Fibroblast of mammary gland (primary cell): ENCODE measurements around the gene ID3.

Experiments
- DNase-seq: peaks from one replicate; pipeline ENCODE4 v3.0.0-alpha.2; 2010; ENCODE audit warnings: low read depth
- H3K4me3 ChIP-seq: 2 replicates; pipeline ENCODE4 v1.5.1; 2011; ENCODE audit warnings: low read depth, mild to moderate bottlenecking, low read length, moderate library complexity; ENCODE audit not compliant: control insufficient read depth
- TF ChIP-seq, protein P1 (sequence below): conservative IDR thresholded peaks from 2 replicates; pipeline ENCODE4 v1.5.1; 2011; ENCODE audit warnings: low read depth, low read length, inconsistent platforms; ENCODE audit not compliant: control insufficient read depth, insufficient read depth

Gene ID3

DNA sequence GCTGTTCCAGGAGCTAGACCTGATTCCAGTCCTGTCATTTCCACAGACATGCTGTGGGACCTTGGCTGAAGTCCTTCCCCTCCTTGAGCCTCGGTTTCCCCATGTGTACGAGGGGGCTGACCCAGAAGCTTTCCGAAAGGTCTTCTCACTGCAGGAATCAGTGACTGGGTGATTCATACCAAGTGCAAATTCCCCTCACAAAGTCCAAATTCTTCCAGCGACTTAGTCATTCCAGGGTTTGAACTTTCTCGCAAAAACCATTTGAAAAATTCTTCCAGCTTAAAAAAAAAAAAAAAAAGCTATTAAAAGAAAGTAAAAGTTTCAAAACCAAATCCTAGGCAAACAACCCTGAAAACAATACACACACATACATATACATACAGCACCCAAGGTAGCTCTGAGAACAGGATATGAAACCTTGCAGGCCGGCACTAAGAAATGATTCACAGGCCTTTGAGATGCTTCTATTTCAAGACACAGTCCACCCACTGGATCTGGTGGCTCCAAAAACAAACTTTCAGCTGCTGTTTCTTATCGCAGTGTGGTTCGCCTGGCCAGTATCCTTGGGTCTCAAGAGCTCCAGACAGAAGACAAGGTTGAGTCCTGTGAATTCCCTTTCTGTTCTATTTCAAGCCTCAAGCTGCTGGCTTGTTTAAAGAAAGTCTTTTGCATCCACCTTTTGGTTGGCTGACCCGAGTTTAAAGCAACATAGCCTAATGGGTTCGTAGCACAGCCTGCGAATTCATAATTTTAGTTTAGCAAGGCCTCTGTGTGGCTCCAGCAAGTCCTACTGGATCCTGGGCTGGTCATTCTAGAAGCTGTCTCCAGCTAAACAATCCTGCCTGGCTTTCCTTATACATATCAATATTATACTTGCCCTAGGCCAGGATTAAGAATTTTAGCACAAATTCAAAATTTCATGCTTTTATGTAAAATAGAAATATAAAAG, 18.0 kb upstream of the ID3 start:
- DNase-seq, result peak; percentile 86
- TF ChIP-seq, protein P1, sequence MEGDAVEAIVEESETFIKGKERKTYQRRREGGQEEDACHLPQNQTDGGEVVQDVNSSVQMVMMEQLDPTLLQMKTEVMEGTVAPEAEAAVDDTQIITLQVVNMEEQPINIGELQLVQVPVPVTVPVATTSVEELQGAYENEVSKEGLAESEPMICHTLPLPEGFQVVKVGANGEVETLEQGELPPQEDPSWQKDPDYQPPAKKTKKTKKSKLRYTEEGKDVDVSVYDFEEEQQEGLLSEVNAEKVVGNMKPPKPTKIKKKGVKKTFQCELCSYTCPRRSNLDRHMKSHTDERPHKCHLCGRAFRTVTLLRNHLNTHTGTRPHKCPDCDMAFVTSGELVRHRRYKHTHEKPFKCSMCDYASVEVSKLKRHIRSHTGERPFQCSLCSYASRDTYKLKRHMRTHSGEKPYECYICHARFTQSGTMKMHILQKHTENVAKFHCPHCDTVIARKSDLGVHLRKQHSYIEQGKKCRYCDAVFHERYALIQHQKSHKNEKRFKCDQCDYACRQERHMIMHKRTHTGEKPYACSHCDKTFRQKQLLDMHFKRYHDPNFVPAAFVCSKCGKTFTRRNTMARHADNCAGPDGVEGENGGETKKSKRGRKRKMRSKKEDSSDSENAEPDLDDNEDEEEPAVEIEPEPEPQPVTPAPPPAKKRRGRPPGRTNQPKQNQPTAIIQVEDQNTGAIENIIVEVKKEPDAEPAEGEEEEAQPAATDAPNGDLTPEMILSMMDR, result no peak
- no peak overlapping the region for H3K4me3 ChIP-seq

DNA sequence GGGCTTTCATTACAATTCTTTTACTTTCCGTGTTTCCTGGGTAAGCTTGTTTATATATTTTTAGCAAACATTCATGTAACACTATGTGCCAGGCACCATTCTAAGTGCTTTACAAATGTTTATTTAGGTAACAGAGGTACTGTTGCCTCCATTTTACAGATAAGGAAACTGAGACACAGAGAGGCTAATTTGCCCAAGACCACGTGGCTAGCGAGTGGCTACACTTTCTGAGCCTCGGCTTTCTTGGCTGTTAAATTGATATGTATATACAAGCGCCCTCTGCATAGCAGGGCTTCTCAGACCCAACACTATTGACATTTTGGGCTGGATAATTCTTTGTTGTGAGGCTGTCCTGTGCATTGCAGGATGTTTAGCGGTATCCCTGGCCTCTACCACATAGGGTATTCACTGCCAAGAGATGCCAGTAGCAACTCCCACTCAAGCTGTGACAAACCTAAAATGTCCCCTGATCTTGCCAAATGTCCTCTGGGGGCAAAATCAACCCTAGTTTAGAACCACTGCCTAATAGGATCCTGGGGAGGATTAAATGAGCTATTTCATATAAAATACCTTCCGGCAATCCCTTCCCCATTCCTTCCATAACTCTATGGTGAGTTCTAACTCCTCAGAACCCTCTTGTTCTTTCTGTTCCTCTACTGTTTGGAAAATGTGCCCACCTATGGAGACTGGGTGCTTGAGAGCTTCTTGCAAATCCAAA, 17.2 kb upstream of the ID3 start:
- no peak for DNase-seq
- no peak overlapping the region for H3K4me3 ChIP-seq
- TF ChIP-seq, protein P1, result no peak

DNA sequence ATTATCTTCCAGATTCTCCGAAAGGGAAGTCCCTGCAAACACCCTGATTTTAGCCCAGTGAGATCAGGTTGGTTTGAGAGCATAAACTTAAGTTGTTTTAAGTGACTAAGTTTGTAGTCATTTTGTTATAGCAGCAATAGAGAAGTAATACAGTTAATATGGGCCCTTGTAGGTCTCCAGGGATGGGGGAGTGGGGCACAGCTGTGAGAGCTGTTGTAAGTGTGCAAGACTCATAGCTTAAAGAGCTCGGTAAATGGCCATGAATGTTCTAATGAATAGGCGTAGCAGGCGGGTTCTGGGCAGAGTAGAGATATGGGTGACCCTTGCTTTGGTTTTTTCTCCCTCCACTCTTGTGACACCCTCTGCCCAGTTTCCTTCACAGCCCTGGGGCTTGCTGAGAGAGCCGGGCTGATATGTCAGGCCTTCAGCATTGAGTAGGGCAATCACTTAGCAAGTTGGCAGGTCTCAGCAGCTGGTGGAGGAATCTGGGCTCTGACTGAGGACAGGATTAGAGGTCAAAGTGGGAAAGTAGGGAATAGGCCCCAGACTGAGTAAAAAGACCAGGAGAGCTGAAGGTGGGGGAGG, 16.0 kb upstream of the ID3 start:
- TF ChIP-seq, protein P1, result no peak
- no peak overlapping the region for H3K4me3 ChIP-seq
- DNase-seq, result peak; percentile 62

DNA sequence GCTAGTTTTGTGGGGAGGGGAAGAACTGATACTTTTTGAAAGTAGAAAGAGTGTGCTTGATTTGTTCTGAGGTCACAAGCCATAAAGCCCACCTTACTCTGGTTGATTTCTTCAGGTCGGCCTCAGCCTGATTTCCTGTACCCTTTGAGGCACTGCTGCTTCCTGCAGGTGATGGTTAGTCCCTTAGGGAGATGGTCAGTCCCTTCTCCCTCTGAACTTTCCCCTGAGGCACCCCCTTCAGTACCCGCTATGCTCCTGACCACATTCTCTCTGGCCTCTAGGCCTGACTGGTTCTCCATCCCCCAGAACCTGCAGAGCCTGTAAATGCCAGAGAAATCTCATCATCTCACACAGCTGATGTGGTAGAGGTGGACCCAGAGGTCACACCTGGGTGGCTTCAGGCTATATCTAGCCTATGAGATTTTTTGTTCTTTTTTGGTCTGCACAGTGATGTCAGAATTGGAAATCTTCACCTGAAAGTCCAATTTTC, 15.0 kb upstream of the ID3 start:
- TF ChIP-seq, protein P1, result no peak
- DNase-seq, result no peak
- H3K4me3 ChIP-seq, result no peak overlapping the region

DNA sequence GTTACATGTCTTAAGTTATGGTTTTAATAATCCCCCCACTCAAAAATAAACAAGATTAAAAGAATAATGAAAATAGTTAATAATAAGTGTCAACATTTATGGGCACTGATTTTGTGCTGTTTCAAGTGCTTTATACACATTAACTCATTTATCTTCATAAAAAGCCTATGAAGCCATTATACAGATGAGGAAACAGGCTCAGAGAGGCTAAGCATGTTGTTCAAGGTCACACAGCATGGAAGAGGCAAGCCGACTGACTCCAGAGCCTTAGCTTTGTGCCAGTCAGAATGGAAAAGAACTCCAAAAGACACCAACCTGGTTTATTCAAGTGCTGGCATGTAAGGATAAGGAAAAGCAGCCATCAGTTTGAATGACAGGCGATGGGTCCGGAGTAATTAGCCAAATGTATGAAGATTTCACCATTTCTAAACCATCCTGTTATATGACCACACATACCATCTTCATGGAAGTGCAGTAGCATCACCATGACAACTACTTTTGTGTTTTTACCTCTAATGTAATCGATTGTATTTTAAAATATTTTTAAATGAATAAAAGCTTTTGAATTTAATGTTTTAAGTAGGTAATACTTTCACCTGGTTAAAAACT, 14.4 kb upstream of the ID3 start:
- no peak for DNase-seq
- H3K4me3 ChIP-seq, result no peak overlapping the region
- TF ChIP-seq, protein P1, result no peak

DNA sequence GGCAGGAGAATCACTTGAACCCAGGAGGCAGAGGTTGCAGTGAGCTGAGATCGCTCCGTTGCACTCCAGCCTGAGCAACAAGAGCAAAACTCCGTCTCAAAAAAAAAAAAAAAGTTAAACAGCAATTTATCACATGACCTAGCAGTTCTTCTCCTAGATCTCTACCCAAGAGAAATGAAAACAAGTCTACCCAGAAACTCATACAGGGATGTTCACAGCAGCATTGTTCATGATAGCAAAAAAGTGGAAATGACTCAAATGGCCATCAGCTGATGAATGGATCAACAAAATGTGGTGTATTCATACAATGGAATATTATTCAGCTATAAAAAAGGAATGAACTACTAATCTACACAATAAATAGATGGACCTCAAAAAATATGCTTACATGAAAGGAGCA, 12.2 kb upstream of the ID3 start:
- H3K4me3 ChIP-seq, result no peak overlapping the region
- TF ChIP-seq, protein P1, result no peak
- DNase-seq, result no peak
